B cell (primary cell): Measurements from ENCODE around the gene NDUFA12. TPM values are rescaled to one million over a fixed set of nuclear protein-coding genes. Genes with fewer than 3 reads are reported as not detected.

Source experiments
- ATAC-seq: fragments of 200-7000 bp; cut with Tn5 transposase; one replicate; pipeline ENCODE4 v1.10.0; 2021; ENCODE audit warnings: low read depth, mild to moderate bottlenecking, moderate number of reproducible peaks, moderate library complexity
- CTCF ChIA-PET: fragments of 350-600 bp; sonication (Branson Sonifier 250); formaldehyde crosslinking; loops from one replicate; lab custom pipeline; 2021; ENCODE audit warnings: antibody characterized with exemption, inconsistent platforms; lab: Charles Lee
- POLR2A ChIA-PET: fragments of 350-600 bp; sonication (Branson Sonifier 250); formaldehyde crosslinking; loops from one replicate; lab custom pipeline; 2021; ENCODE audit warnings: antibody characterized with exemption; lab: Charles Lee
- DNase-seq: peaks from one replicate; pipeline ENCODE4 v3.0.0; 2013
- H2AFZ ChIP-seq: 2 replicates; pipeline ENCODE4 v1.6.1; 2012; ENCODE audit warnings: mild to moderate bottlenecking, low read depth, low read length; ENCODE audit not compliant: insufficient read depth, poor library complexity, severe bottlenecking
- H3K27ac ChIP-seq, 2 donors: 1 replicate in 1 of 2; 2 replicates in 1 of 2; pipeline ENCODE4 v1.5.1; 2012 to 2013; ENCODE audit warnings: low read length in 2 of 2, mild to moderate bottlenecking in 2 of 2, moderate library complexity in 1 of 2
- H3K27me3 ChIP-seq, 4 experiments: fragments of 200-600 bp in 1 of 4; sonication (generic) in 1 of 4; replicated peaks in 1 of 4; 1 replicate in 2 of 4; 2 replicates in 2 of 4; pipeline versions ENCODE4 v1.6.1 to v1.7.0; 2013 to 2016; ENCODE audit warnings: low read length in 3 of 4, mild to moderate bottlenecking in 2 of 4, mixed read lengths in 1 of 4, moderate library complexity in 1 of 4; ENCODE audit not compliant: insufficient read depth in 4 of 4, control insufficient read depth in 3 of 4; ENCODE audit errors: control extremely low read depth in 1 of 4
- H3K36me3 ChIP-seq, 2 experiments: replicated peaks in 1 of 2; 1 replicate in 1 of 2; 2 replicates in 1 of 2; pipeline versions ENCODE4 v1.6.1 to v1.7.1; 2013; ENCODE audit warnings: low read length in 1 of 2; ENCODE audit not compliant: insufficient read depth in 2 of 2, control insufficient read depth in 1 of 2; ENCODE audit errors: control extremely low read depth in 1 of 2, extremely low read depth in 1 of 2
- H3K4me1 ChIP-seq, 2 donors: fragments of 200-600 bp in 1 of 2; sonication (generic) in 1 of 2; 1 replicate in 1 of 2; 2 replicates in 1 of 2; pipeline versions ENCODE4 v1.5.1 to v1.6.1; 2013 to 2017; ENCODE audit warnings: low read length in 2 of 2; ENCODE audit not compliant: control insufficient read depth in 2 of 2, insufficient read depth in 2 of 2
- H3K4me2 ChIP-seq: replicated peaks from 2 replicates; pipeline ENCODE3; 2012; ENCODE audit warnings: mild to moderate bottlenecking, low read depth, low read length; ENCODE audit not compliant: poor library complexity, severe bottlenecking
- H3K4me3 ChIP-seq, 5 experiments: fragments of 200-600 bp in 1 of 5; sonication (generic) in 1 of 5; 1 replicate in 3 of 5; 2 replicates in 2 of 5; pipeline versions ENCODE4 v1.5.1 to v1.7.0; 2011 to 2016; ENCODE audit warnings: low read length in 4 of 5, mild to moderate bottlenecking in 4 of 5, low read depth in 2 of 5, control low read depth in 1 of 5, moderate library complexity in 1 of 5; ENCODE audit not compliant: insufficient read depth in 1 of 5; ENCODE audit errors: control extremely low read depth in 1 of 5, extremely low read depth in 1 of 5
- H3K79me2 ChIP-seq: fragments of 200-600 bp; sonication (generic); one replicate; pipeline ENCODE4 v1.6.0; 2016; ENCODE audit warnings: low read length; ENCODE audit not compliant: control insufficient read depth, insufficient read depth
- H3K9ac ChIP-seq: fragments of 200-600 bp; sonication (generic); 2 replicates; pipeline ENCODE4 v1.6.1; 2017; ENCODE audit warnings: mild to moderate bottlenecking, low read length, moderate library complexity
- H3K9me3 ChIP-seq, 3 donors: one replicate each; pipeline versions ENCODE4 v1.6.1 to v1.7.1; 2013; ENCODE audit warnings: low read length in 2 of 3; ENCODE audit not compliant: control insufficient read depth in 2 of 3, insufficient read depth in 1 of 3; ENCODE audit errors: control extremely low read depth in 1 of 3
- H4K20me1 ChIP-seq: 2 replicates; pipeline ENCODE4 v1.6.0; 2012; ENCODE audit warnings: mild to moderate bottlenecking, low read length; ENCODE audit not compliant: insufficient read depth, control insufficient read depth, poor library complexity, severe bottlenecking
- H3K27ac Mint-ChIP-seq: one replicate; pipeline ENCODE4 v1.8.0; 2021; ENCODE audit warnings: mixed read lengths
- H3K27me3 Mint-ChIP-seq: one replicate; pipeline ENCODE4 v1.8.0; 2021; ENCODE audit warnings: mixed read lengths
- H3K4me1 Mint-ChIP-seq: one replicate; pipeline ENCODE4 v1.8.0; 2021; ENCODE audit warnings: mixed read lengths
- H3K4me3 Mint-ChIP-seq: one replicate; pipeline ENCODE4 v1.8.0; 2021; ENCODE audit warnings: mixed read lengths
- H3K9me3 Mint-ChIP-seq: one replicate; pipeline ENCODE4 v1.8.0; 2022; ENCODE audit warnings: mixed read lengths; ENCODE audit not compliant: insufficient read depth
- CTCF ChIP-seq: fragments of 200-600 bp; IDR thresholded peaks from one replicate; pipeline ENCODE4 v1.8.0; 2022; ENCODE audit warnings: antibody characterized with exemption, mild to moderate bottlenecking
- EZH2 ChIP-seq: IDR thresholded peaks from 2 replicates; pipeline ENCODE4 v1.6.1; 2012; ENCODE audit warnings: borderline replicate concordance, low read depth, mild to moderate bottlenecking, moderate library complexity, low read length; ENCODE audit not compliant: insufficient read depth, poor library complexity, severe bottlenecking
- WGBS: methylation state at CpG from one replicate; pipeline ENCODE4 v1.1.5; 2013; ENCODE audit warnings: missing lambda C conversion rate; ENCODE audit not compliant: insufficient coverage; 5-methylcytosine and 5-hydroxymethylcytosine counted together
- intact Hi-C: fragments of 100-400 bp; cut with micrococcal nuclease; formaldehyde crosslinking; loops from one replicate; pipeline ENCODE4 v1.10.0; 2022
- polyA plus RNA-seq: library from polyadenylated mRNA; depleted of rRNA; stranded (reverse); fragments of >200 nt; gene quantifications from 2 replicates; pipeline ENCODE4 v1.2.3, GENCODE V29; 2012
- total RNA-seq, 2 donors: library from RNA; stranded (reverse); fragments of 120-200 nt in 1 of 2; gene quantifications; 1 replicate in 1 of 2; 2 replicates in 1 of 2; pipeline versions ENCODE4 v1.2.3 to v1.2.4, GENCODE V29; 2013 to 2022

The NDUFA12 gene
- total and polyA plus RNA-seq, 2 donors (not counting 1 experiment from before 2014, with no cell fraction given): 41.7 to 51.8 TPM

- ChIA-PET POLR2A (interaction anchor here (0.6 to 0.7 kb wide), 3 partner anchors 11 to 1186 kb away, joined by 3 to 4 read pairs (median 4); no protein-coding TSS in a partner anchor), CTCF (interaction anchor here (0.7 to 3.1 kb wide), 4 partner anchors 11 to 1866 kb away, joined by 3 to 11 read pairs (median 6); partner anchors contain the start of gene NR2C1)
- H3K4me1 ChIP-seq: peaks cover 15 to 16% of the 10 kb centered on the region in 2 donors
- no peak overlapping the region for H3K27ac ChIP-seq
- H3K79me2 ChIP-seq: peaks cover 41% of the 10 kb centered on the region
- H3K27ac Mint-ChIP-seq: no peak overlapping the region
- peaks cover 3% of the 10 kb centered on the region for H3K9me3 Mint-ChIP-seq
- ATAC-seq (no peak), DNase-seq (no peak)
- H3K4me3 Mint-ChIP-seq: peak overlapping the region; percentile 98
- peak overlapping the region; percentile 87 for H2AFZ ChIP-seq
- no peaks in the 10 kb centered on the region for H4K20me1 ChIP-seq
- H3K36me3 ChIP-seq: peaks cover 0 to 8% of the 10 kb centered on the region in 2 experiments
- no peaks in the 10 kb centered on the region for H3K27me3 ChIP-seq
- peaks cover 5 to 21% (median 19%) of the 10 kb centered on the region in 3 donors for H3K9me3 ChIP-seq
- no CpG with 5 or more reads among the region's 2 CpGs for WGBS
- H3K4me3 ChIP-seq: no peak overlapping the region
- peaks cover 26% of the 10 kb centered on the region for H3K4me1 Mint-ChIP-seq
- intact Hi-C loops: loop anchor here (5.0 to 10.0 kb wide), 4 partner anchors 187 to 938 kb away; partner anchors contain the start of genes AMDHD1 and CCDC38
- no peaks in the 10 kb centered on the region for H3K27me3 Mint-ChIP-seq
- no peak for TF ChIP-seq EZH2
- no peak for TF ChIP-seq CTCF
- H3K9ac ChIP-seq: no peak overlapping the region
- no peak overlapping the region for H3K4me2 ChIP-seq
Observed at GRCh38 chr12:95004610-95005009, 1.1 kb upstream of the NDUFA12 start.

DNA sequence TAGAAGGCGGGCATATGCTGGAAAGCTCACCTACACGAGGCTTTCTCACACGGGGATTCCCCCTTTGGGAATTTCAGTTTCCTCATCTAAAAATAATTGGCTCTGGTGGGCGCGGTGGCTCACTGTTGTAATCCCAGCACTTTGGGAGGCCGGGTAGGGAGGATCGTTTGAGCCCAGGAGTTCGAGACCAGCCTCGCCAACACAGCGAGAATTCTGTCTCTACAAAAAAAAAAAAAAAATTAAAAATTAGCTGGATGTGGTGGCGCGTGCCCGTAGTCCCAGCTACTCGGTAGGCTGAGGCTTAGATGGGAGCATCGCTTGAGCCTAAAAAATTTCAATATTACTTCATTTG lies 400 bp upstream of the NDUFA12 start:
- Histone ChIP-seq H4K20me1 (no peaks in the 10 kb centered on the region), H3K9ac (peak overlapping the region; percentile 89), H3K27me3 (no peaks in the 10 kb centered on the region), H3K4me1 (peaks cover 15 to 19% of the 10 kb centered on the region in 2 donors), H2AFZ (peak overlapping the region; percentile 87), H3K36me3 (peaks cover 0 to 10% of the 10 kb centered on the region in 2 experiments), H3K4me2 (peak overlapping the region; percentile 86), H3K79me2 (peaks cover 48% of the 10 kb centered on the region), H3K4me3 (peak overlapping the region; percentile 75 to 98 (median 81)), H3K9me3 (peaks cover 5 to 19% (median 18%) of the 10 kb centered on the region in 3 donors), H3K27ac (peak overlapping the region; percentile 82)
- no CpG with 5 or more reads among the region's 15 CpGs for WGBS
- intact Hi-C loops: loop anchor here (1.0 to 10.0 kb wide), 6 partner anchors 69 to 938 kb away; partner anchors contain the start of genes AMDHD1, CCDC38 and NR2C1
- Mint-ChIP-seq H3K27ac (peak overlapping the region; percentile 98), H3K4me3 (peak overlapping the region; percentile 98), H3K9me3 (peaks cover 3% of the 10 kb centered on the region), H3K27me3 (no peaks in the 10 kb centered on the region), H3K4me1 (peaks cover 33% of the 10 kb centered on the region)
- TF ChIP-seq EZH2 (no peak), CTCF (no peak)
- ATAC-seq (no peak), DNase-seq (no peak)
- CTCF ChIA-PET: interaction anchor here (0.7 to 3.1 kb wide), 4 partner anchors 12 to 1865 kb away, joined by 3 to 11 read pairs (median 6); partner anchors contain the start of gene NR2C1
- POLR2A ChIA-PET: interaction anchor here (0.6 to 0.7 kb wide), 3 partner anchors 10 to 1187 kb away, joined by 3 to 4 read pairs (median 4); no protein-coding TSS in a partner anchor
